Spleen (tissue), 11 donors: ENCODE measurements around the gene HSPA9. TPM values are rescaled to one million over a fixed set of nuclear protein-coding genes. Genes with fewer than 3 reads are reported as not detected.

Experiments
- DNase-seq: peaks from one replicate; pipeline ENCODE4 v3.0.0-alpha.2; 2020
- H3K27ac ChIP-seq, 8 donors: fragments of 200-600 bp; sonication (generic) in 7 of 8; 1 replicate in 4 of 8; 2 replicates in 4 of 8; pipeline versions ENCODE4 v1.5.0 to v1.8.0; 2016 to 2021; ENCODE audit warnings: inconsistent platforms in 4 of 8, mild to moderate bottlenecking in 4 of 8, moderate library complexity in 1 of 8
- H3K27me3 ChIP-seq, 7 donors: fragments of 200-600 bp; sonication (generic) in 6 of 7; replicated peaks in 1 of 7; 1 replicate in 4 of 7; 2 replicates in 3 of 7; pipeline versions ENCODE4 v1.5.0 to v1.8.0; 2016 to 2021; ENCODE audit warnings: inconsistent platforms in 3 of 7, mild to moderate bottlenecking in 1 of 7
- H3K36me3 ChIP-seq, 6 donors: fragments of 200-600 bp; sonication (generic) in 5 of 6; 1 replicate in 4 of 6; 2 replicates in 2 of 6; pipeline versions ENCODE4 v1.5.0 to v1.8.0; 2016 to 2021; ENCODE audit warnings: inconsistent platforms in 2 of 6
- H3K4me1 ChIP-seq, 6 donors: fragments of 200-600 bp; sonication (generic) in 5 of 6; 1 replicate in 3 of 6; 2 replicates in 3 of 6; pipeline versions ENCODE4 v1.5.0 to v1.8.0; 2016 to 2021; ENCODE audit warnings: inconsistent platforms in 3 of 6
- H3K4me3 ChIP-seq, 8 donors: fragments of 200-600 bp; sonication (generic) in 7 of 8; 1 replicate in 4 of 8; 2 replicates in 4 of 8; pipeline versions ENCODE4 v1.5.0 to v1.8.0; 2016 to 2021; ENCODE audit warnings: inconsistent platforms in 4 of 8, mild to moderate bottlenecking in 4 of 8, moderate library complexity in 2 of 8
- H3K9me3 ChIP-seq, 8 donors: fragments of 200-600 bp; sonication (generic) in 7 of 8; 1 replicate in 4 of 8; 2 replicates in 4 of 8; pipeline versions ENCODE4 v1.5.0 to v1.8.0; 2016 to 2021; ENCODE audit warnings: inconsistent platforms in 4 of 8
- CTCF ChIP-seq, 11 experiments: fragments of 200-600 bp in 7 of 11; fragments of 450-650 bp in 4 of 11; sonication (generic) in 4 of 11; IDR thresholded peaks in 8 of 11; conservative IDR thresholded peaks in 3 of 11; 1 replicate in 7 of 11; 2 replicates in 4 of 11; pipeline versions ENCODE4 v1.4.0 to v1.8.0; 2016 to 2021; ENCODE audit warnings: antibody characterized with exemption in 11 of 11, inconsistent platforms in 4 of 11, mild to moderate bottlenecking in 1 of 11
- POLR2A ChIP-seq, 3 donors: fragments of 450-650 bp; IDR thresholded peaks; one replicate each; pipeline ENCODE4 v1.5.1; 2017; ENCODE audit warnings: antibody characterized with exemption in 3 of 3, mild to moderate bottlenecking in 1 of 3
- POLR2AphosphoS5 ChIP-seq, 3 donors: sonication (generic); formaldehyde crosslinking; IDR thresholded peaks; one replicate each; pipeline ENCODE4 v1.5.1; 2017; ENCODE audit warnings: antibody characterized with exemption in 3 of 3
- WGBS, 5 donors: extraction: QIAGEN DNeasy Blood & Tissue Kit in 3 of 5; methylation state at CpG; one replicate each; pipeline versions ENCODE4 v1.1.5 to v1.1.7; 2013 to 2018; 5-methylcytosine and 5-hydroxymethylcytosine counted together
- intact Hi-C: fragments of 100-400 bp; cut with DNase I; formaldehyde crosslinking; loops from one replicate; pipeline ENCODE4 v1.15.0; 2023; ENCODE audit warnings: low total_unique reads
- polyA plus RNA-seq, 3 donors: library from polyadenylated mRNA; stranded (reverse); fragments of 200-250 nt; gene quantifications; one replicate each; pipeline ENCODE4 v1.2.1, GENCODE V29; 2013
- total RNA-seq, 7 donors: library from RNA; depleted of rRNA in 3 of 7; stranded (reverse); fragments of >200 nt in 3 of 7; fragmentation: NEBNext Ultra II Directional in 4 of 7; extraction: Animal tissue kit (Norgen Biotek cat#: 25700) in 4 of 7; gene quantifications; one replicate each; pipeline versions ENCODE4 v1.1.0 to v1.2.1, GENCODE V29; 2016 to 2021
- donor health status: healthy with polysubstance abuse.
- donor health status: DM: no; HTN: no; CAD: no; lungs with moderate emphysema.
- donor health status: DM: no; HTN: no; CAD: no.
- donor health status: Bipolar disorder and iron deficiency.
- donor health status: healthy.
- donor health status: DM: no; HTN: no; CAD: no.
- donor health status: DM: yes; HTN: yes; CAD: no.

The HSPA9 gene
- total and polyA plus RNA-seq, 10 donors, result 50.4 to 187 (median 140) TPM

- intact Hi-C loops, result no loop called here
- peaks cover 4 to 10% (median 7%) of the 10 kb centered on the region in 6 donors for H3K4me1 ChIP-seq
- H3K4me3 ChIP-seq, result no peak overlapping the region
- H3K9me3 ChIP-seq, result no peaks in the 10 kb centered on the region
- no peaks in the 10 kb centered on the region for H3K27me3 ChIP-seq
- H3K27ac ChIP-seq, result no peak overlapping the region
- DNase-seq, result no peak
- peaks cover 0 to 71% (median 52%) of the 10 kb centered on the region in 6 donors for H3K36me3 ChIP-seq
- WGBS, 5 donors, result 88 to 96% (median 91%) methylated on average over 5 of the region's 5 CpGs
- TF ChIP-seq POLR2A (IDR thresholded peaks at IDR 0.05), result no peak
- TF ChIP-seq CTCF (IDR thresholded peaks at IDR 0.05 in 8 of 11, conservative IDR thresholded peaks at IDR 0.05 in 3 of 11), result no peak
- no peak for TF ChIP-seq POLR2AphosphoS5 (IDR thresholded peaks at IDR 0.05)
These were observed 21.6 kb downstream of the HSPA9 start for GRCh38 chr5:138553437-138554095.

- TF ChIP-seq CTCF (IDR thresholded peaks at IDR 0.05 in 8 of 11, conservative IDR thresholded peaks at IDR 0.05 in 3 of 11), result no peak
- peak in 1 of 3 donors; percentile 18 for TF ChIP-seq POLR2AphosphoS5 (IDR thresholded peaks at IDR 0.05)
- no peak for TF ChIP-seq POLR2A (IDR thresholded peaks at IDR 0.05)
- Histone ChIP-seq H3K4me1 (peaks cover 5 to 19% (median 16%) of the 10 kb centered on the region in 6 donors), H3K36me3 (peaks cover 0 to 62% (median 43%) of the 10 kb centered on the region in 6 donors), H3K9me3 (no peaks in the 10 kb centered on the region), H3K27ac (no peak overlapping the region), H3K27me3 (no peaks in the 10 kb centered on the region), H3K4me3 (no peak overlapping the region)
- intact Hi-C loops, result no loop called here
- no peak for DNase-seq
- WGBS, 5 donors, result 84 to 95% (median 91%) methylated on average over 4 of the region's 4 CpGs
These were observed 22.5 kb downstream of the HSPA9 start for GRCh38 chr5:138552657-138553056.

GRCh38 chr5:138549414-138549813 lies 25.8 kb downstream of the HSPA9 start:
- Histone ChIP-seq H3K9me3 (no peaks in the 10 kb centered on the region), H3K27me3 (no peaks in the 10 kb centered on the region), H3K36me3 (peaks cover 0 to 30% (median 11%) of the 10 kb centered on the region in 6 donors), H3K4me1 (peaks cover 16 to 52% (median 42%) of the 10 kb centered on the region in 6 donors), H3K4me3 (no peak overlapping the region), H3K27ac (no peak overlapping the region)
- TF ChIP-seq POLR2AphosphoS5 (IDR thresholded peaks at IDR 0.05), result no peak
- TF ChIP-seq CTCF (IDR thresholded peaks at IDR 0.05 in 8 of 11, conservative IDR thresholded peaks at IDR 0.05 in 3 of 11), result no peak
- no peak for TF ChIP-seq POLR2A (IDR thresholded peaks at IDR 0.05)
- 93 to 97% (median 96%) methylated on average over 5 of the region's 5 CpGs for WGBS, 5 donors
- intact Hi-C loops, result no loop called here
- DNase-seq, result no peak

- H3K9me3 ChIP-seq, result no peaks in the 10 kb centered on the region
- H3K27ac ChIP-seq, result no peak overlapping the region
- TF ChIP-seq POLR2A (IDR thresholded peaks at IDR 0.05) (no peak), CTCF (IDR thresholded peaks at IDR 0.05 in 8 of 11, conservative IDR thresholded peaks at IDR 0.05 in 3 of 11) (no peak), POLR2AphosphoS5 (IDR thresholded peaks at IDR 0.05) (no peak)
- no peaks in the 10 kb centered on the region for H3K27me3 ChIP-seq
- DNase-seq, result no peak
- peaks cover 33 to 73% (median 61%) of the 10 kb centered on the region in 6 donors for H3K4me1 ChIP-seq
- H3K36me3 ChIP-seq, result no peaks in the 10 kb centered on the region
- intact Hi-C loops, result no loop called here
- WGBS, 5 donors, result 89 to 96% (median 93%) methylated on average over 6 of the region's 6 CpGs
- H3K4me3 ChIP-seq, result no peak overlapping the region
These were observed 29.2 kb downstream of the HSPA9 start for GRCh38 chr5:138545919-138546562.
